ENCODE results near the gene GFPT2.

GFPT2 gene

GRCh38 chr5:180332861-180333260 is 20.3 kb downstream of the GFPT2 start:
- no peak for DNase-seq

- DNase-seq, result no peak
Observed at GRCh38 chr5:180332051-180332517, 21.1 kb downstream of the GFPT2 start.

- no peak for DNase-seq
Observed at GRCh38 chr5:180331647-180331950, 21.5 kb downstream of the GFPT2 start.

GRCh38 chr5:180330810-180331646 is 22.1 kb downstream of the GFPT2 start:
- DNase-seq, result peak; percentile 72

GRCh38 chr5:180330270-180330648 is 22.9 kb downstream of the GFPT2 start:
- no peak for DNase-seq

- no peak for DNase-seq
Observed at GRCh38 chr5:180329606-180330269, 23.4 kb downstream of the GFPT2 start.

GRCh38 chr5:180329138-180329435 is 24.0 kb downstream of the GFPT2 start:
- DNase-seq, result no peak

GRCh38 chr5:180328296-180329137 is 24.6 kb downstream of the GFPT2 start:
- peak; percentile 50 for DNase-seq

GRCh38 chr5:180326989-180327565 is 26.1 kb downstream of the GFPT2 start:
- DNase-seq, result no peak

- no peak for DNase-seq
Observed at GRCh38 chr5:180324601-180324950, 28.6 kb downstream of the GFPT2 start.

GRCh38 chr5:180323941-180324600 is 29.1 kb downstream of the GFPT2 start:
- DNase-seq, result peak; percentile 82

- DNase-seq, result no peak
Observed at GRCh38 chr5:180323160-180323559, 30.0 kb downstream of the GFPT2 start.

GRCh38 chr5:180318456-180319089 is 34.6 kb downstream of the GFPT2 start:
- no peak for DNase-seq

GRCh38 chr5:180316586-180316985 is 36.5 kb downstream of the GFPT2 start:
- no peak for DNase-seq

- no peak for DNase-seq
Observed at GRCh38 chr5:180315762-180316212, 37.3 kb downstream of the GFPT2 start.

GRCh38 chr5:180313677-180314505 is 39.2 kb downstream of the GFPT2 start:
- DNase-seq, result peak; percentile 74

GRCh38 chr5:180311216-180311615 is 41.9 kb downstream of the GFPT2 start:
- DNase-seq, result no peak

GRCh38 chr5:180306796-180307195 is 46.3 kb downstream of the GFPT2 start:
- no peak for DNase-seq

- no peak for DNase-seq
Observed at GRCh38 chr5:180305481-180305880, 47.7 kb downstream of the GFPT2 start.

GRCh38 chr5:180304431-180305375 is 48.4 kb downstream of the GFPT2 start:
- DNase-seq, result no peak

Data from kidney glomerular epithelial cell (primary cell).